GM19467 (cell line): ENCODE data around the gene HIPK2.

Source experiments
- ATAC-seq: cut with Tn5 transposase; IDR thresholded peaks from one replicate; pipeline ENCODE4 v1.9.1; 2021; ENCODE audit warnings: mild to moderate bottlenecking, moderate library complexity; ENCODE audit not compliant: unreplicated experiment

The HIPK2 gene

GRCh38 chr7:139753081-139753692, 24.6 kb downstream of the HIPK2 start:
- ATAC-seq, result no peak

GRCh38 chr7:139752604-139753003, 25.2 kb downstream of the HIPK2 start:
- no peak for ATAC-seq

- no peak for ATAC-seq
Measured at GRCh38 chr7:139752148-139752547, 25.6 kb downstream of the HIPK2 start.

- no peak for ATAC-seq
Measured at GRCh38 chr7:139750459-139751095, 27.2 kb downstream of the HIPK2 start.

- no peak for ATAC-seq
Measured at GRCh38 chr7:139749545-139749944, 28.3 kb downstream of the HIPK2 start.

GRCh38 chr7:139748941-139749340, 28.9 kb downstream of the HIPK2 start:
- ATAC-seq, result no peak

GRCh38 chr7:139748373-139748765, 29.4 kb downstream of the HIPK2 start:
- no peak for ATAC-seq

GRCh38 chr7:139747662-139748372, 30.0 kb downstream of the HIPK2 start:
- ATAC-seq, result no peak

GRCh38 chr7:139746652-139747051, 31.1 kb downstream of the HIPK2 start:
- ATAC-seq, result no peak

GRCh38 chr7:139745678-139746143, 32.1 kb downstream of the HIPK2 start:
- no peak for ATAC-seq

- no peak for ATAC-seq
Measured at GRCh38 chr7:139744768-139745677, 32.8 kb downstream of the HIPK2 start.

GRCh38 chr7:139743967-139744767, 33.6 kb downstream of the HIPK2 start:
- no peak for ATAC-seq

GRCh38 chr7:139743267-139743966, 34.4 kb downstream of the HIPK2 start:
- no peak for ATAC-seq

- no peak for ATAC-seq
Measured at GRCh38 chr7:139741789-139742344, 35.9 kb downstream of the HIPK2 start.

- ATAC-seq, result no peak
Measured at GRCh38 chr7:139741239-139741638, 36.6 kb downstream of the HIPK2 start.

GRCh38 chr7:139739863-139740597, 37.8 kb downstream of the HIPK2 start:
- ATAC-seq, result no peak

GRCh38 chr7:139738772-139739171, 39.0 kb downstream of the HIPK2 start:
- no peak for ATAC-seq

GRCh38 chr7:139738101-139738489, 39.7 kb downstream of the HIPK2 start:
- ATAC-seq, result no peak
